Heart left ventricle (tissue), 16 donors: Measurements from ENCODE around the gene ERBB4. TPM values are rescaled to one million over a fixed set of nuclear protein-coding genes. Genes with fewer than 3 reads are reported as not detected.

Source experiments
- ATAC-seq, 4 donors: fragments of 200-7000 bp; cut with Tn5 transposase; one replicate each; pipeline ENCODE4 v1.9.1; 2020 to 2022; ENCODE audit warnings: moderate library complexity in 4 of 4, mild to moderate bottlenecking in 3 of 4, moderate number of reproducible peaks in 1 of 4
- DNase-seq, 5 donors: peaks; one replicate each; pipeline ENCODE4 v3.0.0-alpha.2; 2020
- H3K27ac ChIP-seq, 12 donors: fragments of 200-600 bp; sonication (generic) in 4 of 12; one replicate each; pipeline versions ENCODE4 v1.5.0 to v1.8.0; 2016 to 2022; ENCODE audit warnings: mild to moderate bottlenecking in 2 of 12
- H3K27me3 ChIP-seq, 9 donors: fragments of 200-600 bp; sonication (generic) in 2 of 9; one replicate each; pipeline versions ENCODE4 v1.5.1 to v1.8.0; 2016 to 2022; ENCODE audit warnings: mild to moderate bottlenecking in 3 of 9
- H3K36me3 ChIP-seq, 9 donors: fragments of 200-600 bp; sonication (generic) in 2 of 9; one replicate each; pipeline versions ENCODE4 v1.5.0 to v1.8.0; 2018 to 2022; ENCODE audit warnings: mild to moderate bottlenecking in 2 of 9
- H3K4me1 ChIP-seq, 12 donors: fragments of 200-600 bp; sonication (generic) in 4 of 12; one replicate each; pipeline versions ENCODE4 v1.5.0 to v1.8.0; 2016 to 2022; ENCODE audit warnings: mild to moderate bottlenecking in 3 of 12
- H3K4me3 ChIP-seq, 12 donors: fragments of 200-600 bp; sonication (generic) in 4 of 12; one replicate each; pipeline versions ENCODE4 v1.5.0 to v1.8.0; 2017 to 2022; ENCODE audit warnings: mild to moderate bottlenecking in 9 of 12, moderate library complexity in 4 of 12
- H3K9me3 ChIP-seq, 12 donors: fragments of 200-600 bp; sonication (generic) in 4 of 12; one replicate each; pipeline versions ENCODE4 v1.5.0 to v1.8.0; 2016 to 2022; ENCODE audit warnings: mild to moderate bottlenecking in 1 of 12
- CTCF ChIP-seq, 12 donors: fragments of 200-600 bp; sonication (generic) in 4 of 12; IDR thresholded peaks; one replicate each; pipeline versions ENCODE4 v1.5.0 to v1.8.0; 2018 to 2022; ENCODE audit warnings: antibody characterized with exemption in 12 of 12, mild to moderate bottlenecking in 5 of 12
- POLR2A ChIP-seq, 2 donors: fragments of 450-650 bp; IDR thresholded peaks; one replicate each; pipeline ENCODE4 v1.6.1; 2017; ENCODE audit warnings: antibody characterized with exemption in 2 of 2, mild to moderate bottlenecking in 2 of 2, moderate library complexity in 2 of 2
- WGBS, 4 donors: extraction: QIAGEN DNeasy Blood & Tissue Kit in 2 of 4; methylation state at CpG; one replicate each; pipeline versions ENCODE4 v1.1.5 to v1.1.7; 2013 to 2018; 5-methylcytosine and 5-hydroxymethylcytosine counted together
- intact Hi-C, 10 donors: fragments of 100-400 bp; cut with DNase I; formaldehyde crosslinking; loops; one replicate each; pipeline versions ENCODE4 v1.11.1 to v1.14.2; 2022
- polyA plus RNA-seq, 2 donors: library from polyadenylated mRNA; stranded (reverse); fragments of 200-250 nt; gene quantifications; one replicate each; pipeline ENCODE4 v1.2.3, GENCODE V29; 2013
- total RNA-seq, 9 donors: library from RNA; depleted of rRNA in 2 of 9; stranded (reverse); fragments of >200 nt in 2 of 9; fragmentation: NEBNext Ultra II Directional in 3 of 9; extraction: Animal tissue kit (Norgen Biotek cat#: 25700) in 3 of 9; gene quantifications; one replicate each; pipeline versions ENCODE4 v1.1.0 to v1.2.4, GENCODE V29; 2016 to 2023
- donor health status: ischemic (EF 13 %, LVEDD 7.1; RV severe dilation, severe dysfunction).
- donor health status: healthy with polysubstance abuse.
- donor health status: DM: no; HTN: yes; CAD: no.
- donor health status: DM: no; HTN: no; CAD: no.
- donor health status: ischemic (EF 25% LVEDD 6.9; RV normal size, moderate dysfunction).
- donor health status: ischemic (EF 25% LVEDD 5.7; RV mildly dilated, moderate dysfunction).
- donor health status: healthy.
- donor health status: DM: yes; HTN: yes; CAD: no.
- donor health status: ischemic (EF 35%, LVEDD 5.7; RV mildly dilated, moderate dysfunction).
- donor health status: nonischemic (EF 11% LVEDD 7.7; RV severe dilation, severe dysfunction).
- donor health status: DM: yes; HTN: yes; CAD: no.
- donor health status: PGD.
- donor health status: ischemic (EF 29% LVEDD 5.4; RV normal size, mild dysfunction).
- donor health status: nonischemic (EF 23%, LVEDD 6.1; RV moderate dilation, normal function).

The ERBB4 gene
- total and polyA plus RNA-seq, 11 donors: 1.3 to 29.5 (median 11.7) TPM

- intact Hi-C loops: no loop called here
- H3K27ac ChIP-seq: no peak overlapping the region
- TF ChIP-seq POLR2A (IDR thresholded peaks at IDR 0.05): no peak
- no peak overlapping the region for H3K4me3 ChIP-seq
- H3K27me3 ChIP-seq: no peaks in the 10 kb centered on the region
- no peak for ATAC-seq
- WGBS, 4 donors: 54 to 70% (median 63%) methylated on average over 2 of the region's 2 CpGs
- no peaks in the 10 kb centered on the region for H3K4me1 ChIP-seq
- no peak for DNase-seq
- H3K9me3 ChIP-seq: peaks cover 0 to 30% (median 21%) of the 10 kb centered on the region in 12 donors
- H3K36me3 ChIP-seq: no peaks in the 10 kb centered on the region
These were observed 850.4 kb downstream of the ERBB4 start for GRCh38 chr2:211688196-211688595.

- no peaks in the 10 kb centered on the region for H3K27me3 ChIP-seq
- ATAC-seq (no peak), DNase-seq (no peak)
- 58 to 76% (median 69%) methylated on average over 2 of the region's 2 CpGs for WGBS, 4 donors
- no peaks in the 10 kb centered on the region for H3K9me3 ChIP-seq
- no peak for TF ChIP-seq POLR2A (IDR thresholded peaks at IDR 0.05)
- no peaks in the 10 kb centered on the region for H3K4me1 ChIP-seq
- H3K36me3 ChIP-seq: no peaks in the 10 kb centered on the region
- H3K27ac ChIP-seq: no peak overlapping the region
- no peak overlapping the region for H3K4me3 ChIP-seq
- intact Hi-C loops: no loop called here
These were observed 863.9 kb downstream of the ERBB4 start for GRCh38 chr2:211674715-211675114.

GRCh38 chr2:211673133-211673905 lies 865.3 kb downstream of the ERBB4 start:
- DNase-seq (no peak), ATAC-seq (peak in 1 of 4 donors; percentile 26)
- Histone ChIP-seq H3K4me1 (no peaks in the 10 kb centered on the region), H3K27me3 (no peaks in the 10 kb centered on the region), H3K4me3 (no peak overlapping the region), H3K9me3 (no peaks in the 10 kb centered on the region), H3K36me3 (no peaks in the 10 kb centered on the region), H3K27ac (no peak overlapping the region)
- intact Hi-C loops: no loop called here
- TF ChIP-seq CTCF (IDR thresholded peaks at IDR 0.05) (no peak), POLR2A (IDR thresholded peaks at IDR 0.05) (no peak)
- WGBS, 4 donors: 76 to 79% (median 77%) methylated on average over 3 of the region's 3 CpGs

- TF ChIP-seq POLR2A (IDR thresholded peaks at IDR 0.05) (no peak), CTCF (IDR thresholded peaks at IDR 0.05) (no peak)
- Histone ChIP-seq H3K9me3 (no peaks in the 10 kb centered on the region), H3K36me3 (no peaks in the 10 kb centered on the region), H3K4me3 (no peak overlapping the region), H3K27ac (no peak overlapping the region), H3K27me3 (no peaks in the 10 kb centered on the region), H3K4me1 (no peaks in the 10 kb centered on the region)
- intact Hi-C loops: no loop called here
- no peak for ATAC-seq
- no peak for DNase-seq
- WGBS, 4 donors: 55 to 65% (median 56%) methylated on average over 1 of the region's 1 CpG
These were observed 866.6 kb downstream of the ERBB4 start for GRCh38 chr2:211671977-211672376.

GRCh38 chr2:211665299-211665698 lies 873.3 kb downstream of the ERBB4 start:
- no peak overlapping the region for H3K27ac ChIP-seq
- H3K9me3 ChIP-seq: no peaks in the 10 kb centered on the region
- no peaks in the 10 kb centered on the region for H3K36me3 ChIP-seq
- intact Hi-C loops: no loop called here
- ATAC-seq: no peak
- no peak for DNase-seq
- TF ChIP-seq POLR2A (IDR thresholded peaks at IDR 0.05): no peak
- TF ChIP-seq CTCF (IDR thresholded peaks at IDR 0.05): no peak
- no peak overlapping the region for H3K4me3 ChIP-seq
- no peaks in the 10 kb centered on the region for H3K4me1 ChIP-seq
- no peaks in the 10 kb centered on the region for H3K27me3 ChIP-seq
- 62 to 67% (median 64%) methylated on average over 2 of the region's 2 CpGs for WGBS, 4 donors
